Endothelial cell of umbilical vein (primary cell): ENCODE measurements around the gene COL5A1. TPM values are rescaled to one million over a fixed set of nuclear protein-coding genes. Genes with fewer than 3 reads are reported as not detected.

ENCODE experiments used
- BruUV-seq: library from RNA; stranded (reverse); fragments of 400-500 nt; replicated peaks from 2 replicates; lab custom pipeline; 2021; lab: Mats Ljungman, UMichigan
- CTCF ChIA-PET: fragments of 300-600, 350-600 bp; sonication (Branson Sonifier 250); formaldehyde crosslinking; loops from one replicate; lab custom pipeline; 2021; ENCODE audit warnings: antibody characterized with exemption, inconsistent platforms; lab: Charles Lee
- POLR2A ChIA-PET: fragments of 300-600, 350-600 bp; sonication (Branson Sonifier 250); formaldehyde crosslinking; loops from one replicate; lab custom pipeline; 2021; ENCODE audit warnings: antibody characterized with exemption, inconsistent platforms; lab: Charles Lee
- DNase-seq: peaks from one replicate; pipeline ENCODE4 v3.0.0-alpha.2; 2011; ENCODE audit warnings: low read depth, low spot score
- FAIRE-seq: peaks from 2 replicates; lab custom pipeline; 2011; peaks lifted over from hg19 to GRCh38; lab: Jason Lieb, UNC
- H2AFZ ChIP-seq: 2 replicates; pipeline ENCODE4 v1.6.0; 2012; ENCODE audit warnings: low read depth, low read length, control low read depth, inconsistent platforms
- H3K27ac ChIP-seq: 2 replicates; pipeline ENCODE4 v1.5.1; 2011; ENCODE audit warnings: low read depth, mild to moderate bottlenecking, control low read depth, low read length, moderate library complexity; ENCODE audit not compliant: insufficient read depth
- H3K27me3 ChIP-seq, 2 experiments: 2 replicates each; pipeline versions ENCODE4 v1.6.0 to v1.6.1; 2011; ENCODE audit warnings: low read length in 2 of 2, mixed read lengths in 1 of 2; ENCODE audit not compliant: control insufficient read depth in 2 of 2, insufficient read depth in 2 of 2
- H3K36me3 ChIP-seq, 2 experiments: 2 replicates in 1 of 2; 3 replicates in 1 of 2; pipeline ENCODE4 v1.5.1; 2011; ENCODE audit warnings: low read length in 2 of 2, mild to moderate bottlenecking in 1 of 2, moderate library complexity in 1 of 2; ENCODE audit not compliant: control insufficient read depth in 2 of 2, insufficient read depth in 2 of 2; ENCODE audit errors: extremely low read depth in 1 of 2
- H3K4me1 ChIP-seq: 3 replicates; pipeline ENCODE4 v1.5.1; 2011; ENCODE audit warnings: mild to moderate bottlenecking, low read length; ENCODE audit not compliant: control insufficient read depth, insufficient read depth; ENCODE audit errors: extremely low read depth
- H3K4me2 ChIP-seq: 2 replicates; pipeline ENCODE4 v1.6.1; 2011; ENCODE audit warnings: low read length, control low read depth, mixed read lengths; ENCODE audit not compliant: insufficient read depth
- H3K4me3 ChIP-seq, 3 experiments: fragments of 200-600 bp in 1 of 3; sonication (generic), shearing (Covaris generic) in 1 of 3; replicated peaks in 1 of 3; 2 replicates each; pipeline ENCODE4 v1.5.1; 2011 to 2016; ENCODE audit warnings: control low read depth in 3 of 3, low read length in 3 of 3, mild to moderate bottlenecking in 2 of 3, inconsistent platforms in 1 of 3, low read depth in 1 of 3, moderate library complexity in 1 of 3; ENCODE audit not compliant: insufficient read depth in 1 of 3
- H3K79me2 ChIP-seq: 2 replicates; pipeline ENCODE4 v1.6.0; 2012; ENCODE audit warnings: low read length, inconsistent platforms; ENCODE audit not compliant: control insufficient read depth, insufficient read depth
- H3K9ac ChIP-seq: replicated peaks from 2 replicates; pipeline ENCODE3; 2011; ENCODE audit warnings: low read length, control low read depth; ENCODE audit not compliant: insufficient read depth; ENCODE audit errors: extremely low read depth
- H3K9me1 ChIP-seq: replicated peaks from 3 replicates; pipeline ENCODE4 v1.6.0; 2011; ENCODE audit warnings: mild to moderate bottlenecking, low read length; ENCODE audit not compliant: control insufficient read depth, insufficient read depth; ENCODE audit errors: extremely low read depth
- H3K9me3 ChIP-seq: replicated peaks from 2 replicates; pipeline ENCODE4 v1.5.1; 2012; ENCODE audit warnings: low read length, inconsistent platforms; ENCODE audit not compliant: control insufficient read depth, insufficient read depth
- H4K20me1 ChIP-seq: replicated peaks from 2 replicates; pipeline ENCODE3; 2011; ENCODE audit warnings: mild to moderate bottlenecking, low read length; ENCODE audit not compliant: control insufficient read depth, insufficient read depth; ENCODE audit errors: extremely low read depth
- GATA2 ChIP-seq: IDR thresholded peaks from 2 replicates; pipeline ENCODE4 v1.7.0; 2011; ENCODE audit warnings: low read depth, mild to moderate bottlenecking, moderate library complexity, mixed read lengths, low read length; ENCODE audit not compliant: insufficient read length, insufficient read depth
- JUN ChIP-seq: IDR thresholded peaks from 2 replicates; pipeline ENCODE4 v1.6.1; 2011; ENCODE audit warnings: borderline replicate concordance, low read depth; ENCODE audit not compliant: insufficient read length, insufficient read depth
- MYC ChIP-seq: IDR thresholded peaks from one replicate; pipeline ENCODE4 v1.6.1; 2011; ENCODE audit warnings: mild to moderate bottlenecking, low read depth, low read length
- POLR2A ChIP-seq: IDR thresholded peaks from 2 replicates; pipeline ENCODE4 v1.6.1; 2012; ENCODE audit warnings: low read depth, mild to moderate bottlenecking, control low read depth, low read length
- POLR2AphosphoS5 ChIP-seq: IDR thresholded peaks from 2 replicates; pipeline ENCODE4 v1.6.1; 2012; ENCODE audit warnings: low read depth, mild to moderate bottlenecking, control low read depth, low read length, moderate library complexity; ENCODE audit not compliant: insufficient read depth
- dilution Hi-C: fragments of 300-500 bp; cut with MboI; formaldehyde crosslinking; loops from one replicate; pipeline ENCODE4 v1.15.0; 2019; ENCODE audit warnings: low sequenced_read_pairs; ENCODE audit not compliant: extremely low pct_ligation_motif_present
- intact Hi-C: fragments of 100-400 bp; cut with micrococcal nuclease; formaldehyde crosslinking; loops from one replicate; pipeline ENCODE4 v1.10.0; 2022
- polyA plus RNA-seq, 4 experiments: library from polyadenylated mRNA; depleted of rRNA in 3 of 4; stranded (reverse) in 3 of 4; unstranded in 1 of 4; fragments of >200 nt; gene quantifications; 2 replicates each; pipeline versions ENCODE4 v1.2.1 to v1.2.3, GENCODE V29; 2011 to 2012; ENCODE audit warnings: missing spikeins in 1 of 4
- total RNA-seq: library from RNA; stranded (reverse); gene quantifications from 2 replicates; pipeline ENCODE4 v1.2.3, GENCODE V29; 2021
- TF ChIP-seq, protein P1 (sequence below), 2 donors: IDR thresholded peaks; 1 replicate in 1 of 2; 2 replicates in 1 of 2; pipeline ENCODE4 v1.5.1; 2011; ENCODE audit warnings: low read length in 2 of 2, mild to moderate bottlenecking in 2 of 2, moderate library complexity in 2 of 2, control low read depth in 1 of 2, inconsistent platforms in 1 of 2, low read depth in 1 of 2; ENCODE audit not compliant: insufficient read depth in 1 of 2; ENCODE audit errors: extremely low read depth in 1 of 2

Gene COL5A1
- total and polyA plus RNA-seq, 2 donors (not counting 3 experiments of a cell fraction or from before 2014, with no cell fraction given) = 97.4 to 175 TPM

DNA sequence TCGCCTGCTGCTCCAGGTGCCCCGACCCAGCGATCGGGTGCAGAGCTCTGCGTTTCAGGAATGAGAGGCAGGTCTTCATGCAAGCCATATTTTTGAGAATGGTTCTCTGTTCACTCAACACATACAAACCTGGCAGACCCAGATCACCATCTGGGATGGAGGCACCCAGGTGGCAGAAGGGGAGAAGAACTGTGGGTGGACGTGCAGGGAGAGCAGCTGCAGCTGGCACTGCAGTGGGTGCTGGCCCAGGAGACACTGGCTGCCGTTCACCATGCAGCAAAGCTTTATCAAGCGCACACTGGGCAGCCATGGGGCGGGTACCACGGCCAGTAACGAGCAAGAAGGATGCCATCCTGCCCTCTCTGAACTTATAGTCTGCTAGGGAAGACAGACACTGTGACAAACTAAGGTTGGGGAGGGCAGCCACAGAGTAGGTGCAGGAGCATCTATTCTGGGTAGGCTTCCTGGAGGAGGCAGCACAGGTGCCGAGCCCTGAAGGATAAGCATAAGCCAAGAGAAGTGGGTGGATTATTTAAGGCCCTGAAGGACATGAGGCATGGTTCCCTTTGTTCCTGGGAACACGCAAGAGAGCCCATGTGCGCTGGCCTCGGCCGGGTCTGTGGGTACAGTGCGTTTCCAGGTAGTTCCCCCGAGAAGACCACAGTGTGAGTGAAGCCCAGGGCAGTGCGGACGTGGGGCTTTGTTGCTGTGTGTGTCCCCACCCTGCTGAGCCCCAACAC is 192.8 kb downstream of the COL5A1 start:
- peaks cover 4 to 29% of the 10 kb centered on the region in 2 experiments for H3K36me3 ChIP-seq
- no peak overlapping the region for H3K4me3 ChIP-seq
- no peaks in the 10 kb centered on the region for H3K9me1 ChIP-seq
- H4K20me1 ChIP-seq = no peaks in the 10 kb centered on the region
- no peaks in the 10 kb centered on the region for H3K79me2 ChIP-seq
- ChIA-PET POLR2A (no interaction called here), CTCF (no interaction called here)
- intact Hi-C loops = no loop called here
- H3K4me1 ChIP-seq = no peaks in the 10 kb centered on the region
- DNase-seq (no peak), FAIRE-seq (no peak)
- dilution Hi-C loops = no loop called here
- no peak overlapping the region for H3K27ac ChIP-seq
- H3K4me2 ChIP-seq = no peak overlapping the region
- no peak overlapping the region for H3K9ac ChIP-seq
- no peaks in the 10 kb centered on the region for H3K9me3 ChIP-seq
- no TSS peak for BruUV-seq
- H2AFZ ChIP-seq = no peak overlapping the region
- H3K27me3 ChIP-seq = no peaks in the 10 kb centered on the region
- TF ChIP-seq POLR2A (no peak), JUN (no peak), POLR2AphosphoS5 (no peak), GATA2 (no peak), MYC (no peak)
- TF ChIP-seq, protein P1, sequence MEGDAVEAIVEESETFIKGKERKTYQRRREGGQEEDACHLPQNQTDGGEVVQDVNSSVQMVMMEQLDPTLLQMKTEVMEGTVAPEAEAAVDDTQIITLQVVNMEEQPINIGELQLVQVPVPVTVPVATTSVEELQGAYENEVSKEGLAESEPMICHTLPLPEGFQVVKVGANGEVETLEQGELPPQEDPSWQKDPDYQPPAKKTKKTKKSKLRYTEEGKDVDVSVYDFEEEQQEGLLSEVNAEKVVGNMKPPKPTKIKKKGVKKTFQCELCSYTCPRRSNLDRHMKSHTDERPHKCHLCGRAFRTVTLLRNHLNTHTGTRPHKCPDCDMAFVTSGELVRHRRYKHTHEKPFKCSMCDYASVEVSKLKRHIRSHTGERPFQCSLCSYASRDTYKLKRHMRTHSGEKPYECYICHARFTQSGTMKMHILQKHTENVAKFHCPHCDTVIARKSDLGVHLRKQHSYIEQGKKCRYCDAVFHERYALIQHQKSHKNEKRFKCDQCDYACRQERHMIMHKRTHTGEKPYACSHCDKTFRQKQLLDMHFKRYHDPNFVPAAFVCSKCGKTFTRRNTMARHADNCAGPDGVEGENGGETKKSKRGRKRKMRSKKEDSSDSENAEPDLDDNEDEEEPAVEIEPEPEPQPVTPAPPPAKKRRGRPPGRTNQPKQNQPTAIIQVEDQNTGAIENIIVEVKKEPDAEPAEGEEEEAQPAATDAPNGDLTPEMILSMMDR (IDR thresholded peaks at IDR 0.05; ENCODE audit: extremely low read depth in 1 of 2, insufficient read depth in 1 of 2, low read depth in 1 of 2, low read length in 2 of 2) = no peak
